OCI-LY1 (cell line): ENCODE data around the gene MLLT1.

Source experiments
- CTCF ChIP-seq: fragments of 200-600 bp; sonication (generic), shearing (Covaris generic); IDR thresholded peaks from 2 replicates; pipeline ENCODE4 v1.5.1; 2017; ENCODE audit warnings: mild to moderate bottlenecking, antibody characterized with exemption, low read length, moderate library complexity, mixed read lengths
- EZH2 ChIP-seq: fragments of 200-600 bp; sonication (generic), shearing (Covaris generic); IDR thresholded peaks from 2 replicates; pipeline ENCODE4 v1.8.0; 2017; ENCODE audit warnings: borderline replicate concordance, mixed run types, mild to moderate bottlenecking, antibody characterized with exemption, low read length, moderate library complexity, mixed read lengths

GRCh38 chr19:6275170-6275744, 4.5 kb downstream of the MLLT1 start:
- TF ChIP-seq CTCF (no peak), EZH2 (no peak)
